ENCODE results near the gene OR52N2. TPM values are rescaled to one million over a fixed set of nuclear protein-coding genes. Genes with fewer than 3 reads are reported as not detected.
A peak's percentile ranks its signal among the peaks of the same experiment; 100 is the strongest.

OR52N2 gene
- not detected for total RNA-seq
- not detected for polyA plus RNA-seq
- long read RNA-seq, donor 1, result 0 reads
- long read RNA-seq, donor 2, result 0 reads
- long read RNA-seq, donor 3, result 0 reads
- long read RNA-seq, donor 4, result 0 reads
- long read RNA-seq, donor 5, result 0 reads
- long read RNA-seq, donor 6, result 0 reads
- long read RNA-seq, donor 7, result 0 reads
- long read RNA-seq, donor 8, result 0 reads
- long read RNA-seq, donor 9, result 0 reads
- long read RNA-seq, donor 10, result 0 reads

DNA sequence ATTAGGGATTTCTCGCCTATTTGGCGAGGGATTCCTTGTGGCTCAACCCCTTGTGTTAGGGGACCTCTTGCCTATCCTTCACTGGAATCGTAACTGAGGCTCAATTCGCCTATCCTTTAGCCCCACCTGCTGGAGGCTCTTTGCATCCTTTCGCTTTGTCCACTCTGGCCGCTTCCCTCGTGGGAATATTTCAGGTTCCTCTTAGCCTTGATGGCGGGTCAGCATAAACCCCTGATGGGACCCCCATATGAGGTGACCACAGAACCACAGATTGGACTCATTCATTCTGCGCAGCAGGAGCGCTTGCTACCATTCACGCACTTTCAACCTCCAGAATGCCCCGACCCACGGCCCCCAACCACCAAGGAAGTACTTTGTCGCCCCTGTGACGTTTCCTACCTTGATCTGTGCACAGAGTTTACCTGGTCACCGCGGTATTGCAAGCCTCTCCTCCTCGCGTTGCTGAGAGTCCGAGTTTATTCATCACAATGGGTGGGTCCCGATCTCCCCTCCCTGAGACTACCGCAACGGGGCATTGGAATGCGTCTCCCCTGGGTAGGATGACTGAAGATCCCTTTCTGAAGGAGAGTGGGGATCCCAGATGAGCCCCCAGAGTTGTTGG lies at the start of gene OR52N2:
Gene OR52N2, plus strand, starts transcription at position 425 of the 622 bp plus-strand sequence. CDS start 11,412 bp downstream, outside the sequence.
- Histone ChIP-seq H3K27me3 (peaks cover 7% of the 10 kb centered on the region), H3K9me3 (replicated peaks in 1 of 3) (no peaks in the 10 kb centered on the region), H3K4me3 (peak within 1 kb of the TSS in 2 of 4 donors; percentile 21 to 59), H3K4me1 (replicated peaks in 1 of 2) (no peaks in the 10 kb centered on the region), H3K27ac (no peak within 1 kb of the TSS), H3K36me3 (replicated peaks in 1 of 2) (no peaks in the 10 kb centered on the region)
- TF ChIP-seq CTCF (IDR thresholded peaks at IDR 0.05), result peak; percentile 75 to 91 (median 82)
- no peak for TF ChIP-seq POLR2A (IDR thresholded peaks at IDR 0.05)
- 7 to 19% (median 14%) methylated on average over 22 to 24 of the region's 24 CpGs for WGBS, 4 donors
- intact Hi-C loops (cut with DNase I), result loop anchor here (5.0 to 10.0 kb wide), 4 partner anchors 214 to 686 kb away; partner anchors contain the start of gene TRIM6 (in 1 of the 2)
- peak; percentile 59 to 87 (median 75) for DNase-seq

DNA sequence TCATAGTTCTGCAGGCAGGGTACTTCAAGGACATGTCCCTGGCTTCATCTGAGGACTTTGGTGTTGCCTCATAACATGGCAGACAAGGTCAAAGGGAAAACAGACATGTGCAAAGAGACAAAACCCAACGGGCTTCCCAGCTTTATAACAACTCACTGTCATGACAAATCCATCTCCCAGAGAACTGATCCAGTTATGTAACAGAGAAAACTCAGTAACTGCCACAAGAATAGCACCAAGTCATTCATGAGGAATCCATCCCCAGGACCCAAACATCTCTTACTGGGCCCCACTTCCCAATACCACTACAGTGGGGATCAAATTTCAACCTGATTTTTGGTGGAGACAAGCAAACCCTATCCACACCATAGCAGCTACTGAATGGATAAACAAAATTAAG lies 41.7 kb upstream of the OR52N2 start:
- TF ChIP-seq POLR2A (IDR thresholded peaks at IDR 0.05), result no peak
- TF ChIP-seq CTCF (IDR thresholded peaks at IDR 0.05), result no peak
- intact Hi-C loops (cut with DNase I), result no loop called here
- no peak for DNase-seq
- no peaks in the 10 kb centered on the region for H3K36me3 ChIP-seq (replicated peaks in 1 of 2)
- no peak overlapping the region for H3K27ac ChIP-seq
- WGBS, 4 donors, result 33 to 40% (median 35%) methylated on average over 1 of the region's 1 CpG
- no peaks in the 10 kb centered on the region for H3K4me1 ChIP-seq (replicated peaks in 1 of 2)
- H3K9me3 ChIP-seq (replicated peaks in 1 of 3), result no peaks in the 10 kb centered on the region
- no peak overlapping the region for H3K4me3 ChIP-seq
- H3K27me3 ChIP-seq, result no peaks in the 10 kb centered on the region

- Histone ChIP-seq H3K27me3 (no peaks in the 10 kb centered on the region), H3K36me3 (replicated peaks in 1 of 2) (no peaks in the 10 kb centered on the region), H3K4me3 (no peak within 1 kb of the TSS), H3K9me3 (replicated peaks in 1 of 3) (no peaks in the 10 kb centered on the region), H3K27ac (no peak within 1 kb of the TSS), H3K4me1 (replicated peaks in 1 of 2) (no peaks in the 10 kb centered on the region)
- TF ChIP-seq CTCF (IDR thresholded peaks at IDR 0.05) (no peak), POLR2A (IDR thresholded peaks at IDR 0.05) (no peak)
- intact Hi-C loops (cut with DNase I), result no loop called here
- DNase-seq, result no peak
- 41 to 59% (median 49%) methylated on average over 3 to 4 of the region's 4 CpGs for WGBS, 4 donors
Measured at GRCh38 chr11:5783255-5783654, 25.5 kb upstream of the OR52N2 start, which contains the start of gene OR52N5. Gene OR52N5, minus strand, starts transcription at chr11:5783355. Its CDS starts 4,721 bp downstream, at chr11:5778634.

GRCh38 chr11:5791165-5791564 lies 17.6 kb upstream of the OR52N2 start, which contains the start of gene OR52N1:
Gene OR52N1, minus strand, starts transcription at chr11:5791265. Its CDS starts 2,449 bp downstream, at chr11:5788816.
- TF ChIP-seq POLR2A (IDR thresholded peaks at IDR 0.05), result no peak
- TF ChIP-seq CTCF (IDR thresholded peaks at IDR 0.05), result no peak
- DNase-seq, result no peak

More at GRCh38 chr11:5791165-5791564, 17.6 kb upstream of the OR52N2 start, which contains the start of gene OR52N1:
- Histone ChIP-seq H3K27me3 (no peaks in the 10 kb centered on the region), H3K4me1 (replicated peaks in 1 of 2) (no peaks in the 10 kb centered on the region), H3K27ac (no peak within 1 kb of the TSS), H3K36me3 (replicated peaks in 1 of 2) (no peaks in the 10 kb centered on the region), H3K9me3 (replicated peaks in 1 of 3) (no peaks in the 10 kb centered on the region), H3K4me3 (no peak within 1 kb of the TSS)
- WGBS, 4 donors, result 67 to 77% (median 71%) methylated on average over 3 of the region's 3 CpGs
- intact Hi-C loops (cut with DNase I), result no loop called here

All from adrenal gland (tissue), 19 donors.